Activated T-cell treated with anti-CD3 and anti-CD28 coated beads, Interleukin-2, amount 50 U/mL, for 24 hours (primary cell): ENCODE measurements around the gene CD244.

Experiments used
- DNase-seq: peaks from one replicate; pipeline ENCODE4 v3.0.0-alpha.2; 2020
- H3K27ac Mint-ChIP-seq: 2 replicates; pipeline ENCODE4 v1.8.0; 2020; ENCODE audit warnings: mild to moderate bottlenecking, mixed read lengths
- H3K27me3 Mint-ChIP-seq: 2 replicates; pipeline ENCODE4 v1.8.0; 2020; ENCODE audit warnings: mixed read lengths
- H3K36me3 Mint-ChIP-seq: 2 replicates; pipeline ENCODE4 v1.8.0; 2020; ENCODE audit warnings: low read depth, mixed read lengths
- H3K4me1 Mint-ChIP-seq: 2 replicates; pipeline ENCODE4 v1.8.0; 2020; ENCODE audit warnings: low read depth, mixed read lengths
- H3K4me3 Mint-ChIP-seq: 2 replicates; pipeline ENCODE4 v1.8.0; 2020; ENCODE audit warnings: mild to moderate bottlenecking, moderate library complexity, mixed read lengths
- H3K9me3 Mint-ChIP-seq: 2 replicates; pipeline ENCODE4 v1.8.0; 2020; ENCODE audit warnings: mixed read lengths

The CD244 gene

DNA sequence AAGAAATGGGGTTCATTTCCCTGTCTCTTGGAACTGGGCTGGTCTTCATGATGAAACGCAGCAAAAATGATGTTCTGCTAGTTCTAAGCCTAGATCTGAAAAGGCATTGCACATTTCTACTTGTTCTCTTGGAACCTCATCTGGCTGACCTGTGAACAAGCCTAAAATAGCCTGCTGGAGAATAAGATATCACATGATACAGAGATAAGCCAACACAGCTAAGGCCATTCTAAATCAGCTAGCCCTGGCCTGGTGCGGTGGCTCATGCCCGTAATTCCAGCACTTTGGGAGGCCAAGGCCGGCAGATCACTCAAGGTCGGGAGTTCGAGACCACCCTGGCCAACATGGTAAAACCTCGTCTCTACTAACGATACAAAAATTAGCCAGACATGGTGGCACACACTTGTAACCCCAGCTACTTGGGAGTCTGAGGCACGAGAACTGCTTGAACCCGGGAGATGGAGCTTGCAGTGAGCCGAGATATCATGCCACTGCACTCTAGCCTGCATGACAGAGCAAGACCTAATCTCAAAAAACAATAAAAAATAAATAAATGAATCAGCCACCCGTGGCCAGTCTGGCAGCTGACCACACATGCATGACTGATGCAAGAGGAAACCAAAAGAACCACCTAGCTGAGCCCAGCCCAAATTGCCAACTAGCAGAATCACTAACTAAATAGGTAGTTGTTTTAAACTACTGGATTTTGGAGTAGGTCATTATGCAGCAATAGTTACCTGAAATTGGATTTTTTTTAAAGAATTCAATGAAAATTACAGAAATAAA lies 18.0 kb downstream of the CD244 start:
- Mint-ChIP-seq H3K36me3 (no peaks in the 10 kb centered on the region), H3K27ac (no peak overlapping the region), H3K27me3 (no peaks in the 10 kb centered on the region), H3K4me1 (peaks cover 11% of the 10 kb centered on the region), H3K9me3 (no peaks in the 10 kb centered on the region), H3K4me3 (no peak overlapping the region)
- DNase-seq: no peak

DNA sequence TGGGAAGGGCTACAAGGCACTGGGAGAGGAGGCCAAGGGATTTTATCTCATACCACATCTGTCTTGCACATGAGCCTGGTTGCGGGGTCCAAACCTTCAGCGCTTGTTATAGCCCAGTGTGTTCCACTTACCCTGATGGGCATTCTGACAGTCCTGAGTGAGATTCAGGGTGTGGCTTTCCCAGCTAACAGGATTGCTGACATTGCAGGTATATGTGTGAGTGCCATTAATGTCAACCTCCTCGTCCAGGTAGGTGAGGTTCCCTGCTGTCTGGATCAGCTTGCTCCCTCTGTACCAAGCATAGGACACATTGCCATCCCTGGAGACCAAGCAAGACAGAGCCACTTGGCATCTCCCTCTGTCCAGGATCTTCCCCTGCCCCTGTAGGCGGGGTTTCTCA lies 21.6 kb downstream of the CD244 start:
- Mint-ChIP-seq H3K9me3 (no peaks in the 10 kb centered on the region), H3K4me1 (peaks cover 46% of the 10 kb centered on the region), H3K4me3 (no peak overlapping the region), H3K27ac (no peak overlapping the region), H3K36me3 (no peaks in the 10 kb centered on the region), H3K27me3 (no peaks in the 10 kb centered on the region)
- DNase-seq: no peak

DNA sequence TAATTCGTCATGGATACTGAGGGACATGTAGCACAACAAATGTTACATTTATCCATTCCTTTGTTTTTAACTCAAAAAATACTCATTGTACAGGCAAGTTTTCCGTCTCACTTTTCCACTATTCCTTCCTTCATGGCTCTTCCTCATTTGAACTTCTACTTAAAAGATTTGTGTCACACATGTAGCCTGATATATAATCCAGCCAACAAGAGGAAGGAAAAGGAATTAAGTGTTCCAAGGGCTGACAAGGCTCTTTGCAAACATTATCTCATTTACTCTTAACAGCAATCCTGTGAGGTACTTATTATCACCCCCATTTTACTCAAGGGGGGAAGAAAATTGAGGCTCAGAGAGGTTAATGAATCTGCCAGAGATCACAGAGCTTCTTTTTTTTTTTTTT lies 22.9 kb downstream of the CD244 start:
- Mint-ChIP-seq H3K27me3 (no peaks in the 10 kb centered on the region), H3K9me3 (no peaks in the 10 kb centered on the region), H3K36me3 (no peaks in the 10 kb centered on the region), H3K4me3 (no peak overlapping the region), H3K4me1 (peaks cover 55% of the 10 kb centered on the region), H3K27ac (no peak overlapping the region)
- no peak for DNase-seq

- peak overlapping the region; percentile 46 for H3K4me3 Mint-ChIP-seq
- no peaks in the 10 kb centered on the region for H3K27me3 Mint-ChIP-seq
- H3K4me1 Mint-ChIP-seq: peaks cover 59% of the 10 kb centered on the region
- no peaks in the 10 kb centered on the region for H3K36me3 Mint-ChIP-seq
- H3K27ac Mint-ChIP-seq: peak overlapping the region; percentile 97
- DNase-seq: peak; percentile 50
- no peaks in the 10 kb centered on the region for H3K9me3 Mint-ChIP-seq
Observed at GRCh38 chr1:160838888-160839287, 23.8 kb downstream of the CD244 start.

DNA sequence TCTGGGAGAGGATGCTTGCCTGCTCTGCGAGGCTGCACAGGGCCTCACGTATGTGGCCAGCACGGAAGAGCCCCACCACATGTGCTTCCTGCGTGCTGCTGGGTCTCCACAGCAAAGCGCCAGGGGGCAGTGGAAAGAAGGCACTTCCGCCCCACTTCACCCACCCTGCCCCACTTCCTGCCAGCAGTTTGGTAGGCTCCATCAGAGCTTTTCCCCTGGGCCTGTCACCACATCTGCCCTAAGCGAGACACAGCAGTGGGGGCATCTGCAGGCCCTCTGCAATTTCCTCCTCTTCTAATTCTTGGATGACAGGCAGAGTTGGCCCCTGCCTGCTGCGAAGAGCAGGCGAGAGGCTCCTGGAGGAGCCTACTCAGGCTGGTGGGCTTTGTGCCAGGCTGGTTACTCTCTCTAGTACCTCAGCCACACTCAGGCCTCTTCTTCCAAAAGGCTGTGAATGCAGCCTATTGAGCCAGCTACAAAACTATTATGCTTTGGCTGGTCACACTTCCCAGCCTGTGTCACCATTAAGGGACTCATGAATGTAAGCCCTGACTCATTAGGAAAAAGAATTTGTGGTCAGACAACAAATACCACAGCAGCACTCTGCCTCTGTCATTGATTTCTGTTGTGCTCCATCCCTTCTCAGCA lies 25.0 kb downstream of the CD244 start:
- peak; percentile 83 for DNase-seq
- peak overlapping the region; percentile 61 for H3K4me3 Mint-ChIP-seq

DNA sequence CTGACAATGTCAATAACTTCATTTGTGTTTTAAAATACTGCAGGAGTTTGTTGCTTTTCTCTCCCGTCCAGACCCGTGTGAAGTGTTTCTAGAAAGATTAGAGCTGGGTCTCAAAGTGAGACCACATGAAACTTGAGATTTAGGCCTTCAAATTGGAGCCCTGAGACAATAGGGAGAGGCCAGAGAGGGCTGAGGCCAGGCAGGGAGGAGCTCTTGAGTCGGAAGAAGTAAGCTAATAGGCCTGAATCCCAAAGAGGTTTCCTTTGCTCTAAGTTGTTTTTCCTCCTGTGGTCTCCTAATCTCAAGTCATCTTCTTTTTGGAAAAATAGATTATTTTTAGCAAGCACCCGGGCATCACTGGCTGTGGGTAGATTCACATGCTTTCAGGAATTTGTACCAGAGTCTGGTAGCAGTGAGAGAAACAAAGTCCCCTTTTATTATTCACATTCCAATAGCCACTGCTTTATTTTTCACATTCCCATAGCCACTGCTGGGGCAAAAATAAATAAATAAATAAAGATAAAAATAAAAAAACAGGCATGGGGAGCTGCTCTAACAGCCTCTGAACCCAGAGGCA lies 25.6 kb downstream of the CD244 start:
- DNase-seq: no peak
- Mint-ChIP-seq H3K4me3 (peak overlapping the region; percentile 33), H3K9me3 (no peaks in the 10 kb centered on the region), H3K27me3 (no peaks in the 10 kb centered on the region), H3K27ac (peak overlapping the region; percentile 97), H3K36me3 (no peaks in the 10 kb centered on the region), H3K4me1 (peaks cover 58% of the 10 kb centered on the region)

More for the DNA sequence above, 25.0 kb downstream of the CD244 start:
- no peaks in the 10 kb centered on the region for H3K27me3 Mint-ChIP-seq
- H3K9me3 Mint-ChIP-seq: no peaks in the 10 kb centered on the region
- H3K4me1 Mint-ChIP-seq: peaks cover 61% of the 10 kb centered on the region
- H3K27ac Mint-ChIP-seq: peak overlapping the region; percentile 97
- no peaks in the 10 kb centered on the region for H3K36me3 Mint-ChIP-seq

DNA sequence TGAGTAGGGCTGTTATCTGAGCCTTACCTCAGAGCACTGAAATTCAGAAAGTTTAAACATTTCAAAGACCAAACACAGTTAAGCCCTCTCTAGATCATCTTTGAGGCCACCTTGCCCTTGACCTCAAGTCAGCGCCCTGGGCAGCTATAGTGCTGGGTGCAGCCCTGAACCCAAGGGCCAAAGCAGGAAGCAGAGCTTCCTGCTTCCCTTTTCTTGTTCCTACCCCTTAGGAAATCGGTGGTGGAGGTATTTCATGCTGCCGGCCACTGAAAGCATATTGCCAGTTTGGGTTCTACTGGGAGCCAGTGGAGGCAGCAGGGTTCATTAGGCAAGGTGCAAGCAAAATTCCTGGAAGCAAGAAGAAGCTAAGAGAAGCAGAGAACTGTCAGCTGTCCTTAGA lies 26.1 kb downstream of the CD244 start:
- no peaks in the 10 kb centered on the region for H3K36me3 Mint-ChIP-seq
- DNase-seq: no peak
- H3K9me3 Mint-ChIP-seq: no peaks in the 10 kb centered on the region
- no peaks in the 10 kb centered on the region for H3K27me3 Mint-ChIP-seq
- peaks cover 58% of the 10 kb centered on the region for H3K4me1 Mint-ChIP-seq
- H3K27ac Mint-ChIP-seq: peak overlapping the region; percentile 90
- peak overlapping the region; percentile 33 for H3K4me3 Mint-ChIP-seq

DNA sequence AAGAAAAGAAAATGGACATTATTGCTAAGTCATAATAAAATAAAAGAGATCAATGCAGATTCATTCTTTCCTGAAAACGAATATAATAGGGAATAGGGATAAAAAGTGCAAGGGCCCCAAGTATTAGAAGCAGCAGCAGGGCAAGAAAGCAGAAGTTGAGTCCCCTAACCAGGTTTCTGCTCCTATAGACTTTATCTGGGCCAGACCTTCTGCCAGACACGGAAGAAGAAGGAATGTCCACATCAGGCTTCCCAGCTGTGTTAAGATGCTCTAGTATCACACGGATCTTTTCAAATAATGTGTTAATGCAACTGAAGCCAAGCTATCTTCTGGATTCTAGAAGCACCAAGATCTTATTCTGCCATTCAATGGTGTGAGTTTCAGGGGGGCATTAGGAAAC lies 26.9 kb downstream of the CD244 start:
- peaks cover 58% of the 10 kb centered on the region for H3K4me1 Mint-ChIP-seq
- no peak overlapping the region for H3K4me3 Mint-ChIP-seq
- H3K27ac Mint-ChIP-seq: no peak overlapping the region
- no peaks in the 10 kb centered on the region for H3K36me3 Mint-ChIP-seq
- DNase-seq: no peak
- no peaks in the 10 kb centered on the region for H3K9me3 Mint-ChIP-seq
- no peaks in the 10 kb centered on the region for H3K27me3 Mint-ChIP-seq

- DNase-seq: no peak
- Mint-ChIP-seq H3K4me3 (no peak overlapping the region), H3K27ac (no peak overlapping the region), H3K4me1 (peaks cover 62% of the 10 kb centered on the region), H3K27me3 (no peaks in the 10 kb centered on the region), H3K9me3 (no peaks in the 10 kb centered on the region), H3K36me3 (no peaks in the 10 kb centered on the region)
Observed at GRCh38 chr1:160834945-160835565, 27.6 kb downstream of the CD244 start.

- Mint-ChIP-seq H3K9me3 (no peaks in the 10 kb centered on the region), H3K27ac (peak overlapping the region; percentile 60), H3K4me3 (no peak overlapping the region), H3K36me3 (peaks cover 9% of the 10 kb centered on the region), H3K27me3 (no peaks in the 10 kb centered on the region), H3K4me1 (peaks cover 19% of the 10 kb centered on the region)
- DNase-seq: peak; percentile 83
Observed at GRCh38 chr1:160830321-160831153, 32.1 kb downstream of the CD244 start.

DNA sequence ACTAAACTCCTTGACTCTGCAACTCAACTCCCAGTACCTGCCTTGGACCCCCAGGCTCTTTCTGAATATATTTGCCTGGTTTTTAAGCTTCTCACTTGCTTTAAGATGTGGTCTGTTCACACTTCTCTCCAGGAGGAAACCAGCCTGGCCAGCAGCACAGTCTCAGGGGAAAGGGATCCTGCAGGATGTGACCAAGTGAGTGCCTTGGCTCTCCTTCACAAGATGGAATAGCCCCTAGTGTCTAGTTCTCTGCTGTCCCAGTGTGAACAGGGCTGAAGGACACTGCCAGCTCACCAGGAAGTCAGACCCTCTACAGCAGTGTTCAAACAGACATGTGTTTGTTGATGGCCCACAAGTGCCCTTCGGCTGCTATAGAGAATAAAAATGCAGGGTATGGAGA lies 32.9 kb downstream of the CD244 start:
- Mint-ChIP-seq H3K4me3 (no peak overlapping the region), H3K27me3 (no peaks in the 10 kb centered on the region), H3K36me3 (peaks cover 9% of the 10 kb centered on the region), H3K27ac (peak overlapping the region; percentile 46), H3K9me3 (no peaks in the 10 kb centered on the region), H3K4me1 (peaks cover 14% of the 10 kb centered on the region)
- no peak for DNase-seq

DNA sequence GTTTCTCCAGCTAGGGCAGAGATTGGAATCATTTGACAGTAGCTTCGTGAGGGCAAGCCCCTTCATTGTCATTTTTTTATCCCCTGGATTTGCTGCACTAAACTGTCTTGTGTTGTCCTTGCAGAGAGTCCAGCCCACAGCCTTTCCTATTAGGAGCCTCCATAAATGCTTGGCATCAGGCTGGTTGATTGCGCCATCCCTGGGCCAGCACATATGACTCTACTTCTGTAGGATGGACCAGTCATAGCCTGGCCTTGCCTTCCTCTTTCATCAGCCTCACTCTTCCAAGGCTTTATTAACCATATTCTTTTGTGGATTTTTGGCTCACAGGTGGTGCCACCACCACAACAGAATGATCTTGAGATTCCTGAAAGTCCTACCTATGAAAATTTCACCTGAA lies 35.3 kb downstream of the CD244 start:
- Mint-ChIP-seq H3K27ac (no peak overlapping the region), H3K4me1 (peaks cover 6% of the 10 kb centered on the region), H3K27me3 (no peaks in the 10 kb centered on the region), H3K4me3 (no peak overlapping the region), H3K36me3 (peaks cover 17% of the 10 kb centered on the region), H3K9me3 (no peaks in the 10 kb centered on the region)
- no peak for DNase-seq

DNA sequence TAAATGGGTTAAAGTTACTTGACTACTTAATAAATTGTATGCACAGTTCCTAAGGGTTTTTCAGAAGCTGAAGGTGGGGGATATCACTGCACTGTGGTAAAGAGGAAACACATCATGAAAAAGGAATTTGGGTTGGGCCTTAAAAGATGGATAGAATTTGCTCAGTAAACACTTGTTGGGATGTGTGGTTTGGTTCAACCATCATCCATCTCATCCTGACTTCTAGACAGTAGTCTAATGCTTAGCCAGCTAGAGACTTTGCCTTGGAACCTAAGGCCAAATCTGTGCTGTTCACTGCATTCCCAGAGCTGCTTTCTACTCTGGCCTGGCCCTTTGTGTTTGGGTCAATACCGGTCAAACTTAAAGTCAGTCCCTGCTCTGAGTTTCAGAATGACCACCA lies 36.1 kb downstream of the CD244 start:
- Mint-ChIP-seq H3K4me1 (peaks cover 6% of the 10 kb centered on the region), H3K27ac (no peak overlapping the region), H3K4me3 (no peak overlapping the region), H3K9me3 (no peaks in the 10 kb centered on the region), H3K27me3 (no peaks in the 10 kb centered on the region), H3K36me3 (peaks cover 18% of the 10 kb centered on the region)
- DNase-seq: no peak

DNA sequence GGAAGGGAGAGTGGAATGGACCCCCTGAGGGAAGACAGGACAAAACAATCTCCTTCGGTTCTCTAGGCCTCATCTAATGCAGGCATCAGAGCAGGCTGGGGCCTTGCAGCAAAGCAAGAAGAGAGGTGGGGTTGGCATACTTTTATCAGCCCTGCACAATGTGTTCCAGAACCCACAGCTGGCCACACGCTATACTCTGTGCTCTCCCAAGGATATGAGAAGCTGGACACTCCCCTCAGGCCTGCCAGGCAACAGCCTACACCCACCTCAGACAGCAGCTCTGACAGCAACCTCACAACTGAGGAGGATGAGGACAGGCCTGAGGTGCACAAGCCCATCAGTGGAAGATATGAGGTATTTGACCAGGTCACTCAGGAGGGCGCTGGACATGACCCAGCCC lies 39.4 kb downstream of the CD244 start:
- Mint-ChIP-seq H3K27me3 (no peaks in the 10 kb centered on the region), H3K36me3 (peaks cover 28% of the 10 kb centered on the region), H3K4me1 (no peaks in the 10 kb centered on the region), H3K27ac (peak overlapping the region; percentile 63), H3K9me3 (no peaks in the 10 kb centered on the region), H3K4me3 (no peak overlapping the region)
- DNase-seq: no peak
